GM19043 (cell line): ENCODE measurements around the gene CALHM5.
A peak's percentile ranks its signal among the peaks of the same experiment; 100 is the strongest.
"Not testable (repeated sequence)": the region's sequence is repeated elsewhere in the genome, so short reads cannot be mapped to it uniquely, and the experiment has no call there.

Experiments used
- ATAC-seq: cut with Tn5 transposase; IDR thresholded peaks from one replicate; pipeline ENCODE4 v1.9.1; 2021; ENCODE audit warnings: low read depth; ENCODE audit not compliant: unreplicated experiment

The CALHM5 gene, protein sequence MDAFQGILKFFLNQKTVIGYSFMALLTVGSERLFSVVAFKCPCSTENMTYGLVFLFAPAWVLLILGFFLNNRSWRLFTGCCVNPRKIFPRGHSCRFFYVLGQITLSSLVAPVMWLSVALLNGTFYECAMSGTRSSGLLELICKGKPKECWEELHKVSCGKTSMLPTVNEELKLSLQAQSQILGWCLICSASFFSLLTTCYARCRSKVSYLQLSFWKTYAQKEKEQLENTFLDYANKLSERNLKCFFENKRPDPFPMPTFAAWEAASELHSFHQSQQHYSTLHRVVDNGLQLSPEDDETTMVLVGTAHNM

DNA sequence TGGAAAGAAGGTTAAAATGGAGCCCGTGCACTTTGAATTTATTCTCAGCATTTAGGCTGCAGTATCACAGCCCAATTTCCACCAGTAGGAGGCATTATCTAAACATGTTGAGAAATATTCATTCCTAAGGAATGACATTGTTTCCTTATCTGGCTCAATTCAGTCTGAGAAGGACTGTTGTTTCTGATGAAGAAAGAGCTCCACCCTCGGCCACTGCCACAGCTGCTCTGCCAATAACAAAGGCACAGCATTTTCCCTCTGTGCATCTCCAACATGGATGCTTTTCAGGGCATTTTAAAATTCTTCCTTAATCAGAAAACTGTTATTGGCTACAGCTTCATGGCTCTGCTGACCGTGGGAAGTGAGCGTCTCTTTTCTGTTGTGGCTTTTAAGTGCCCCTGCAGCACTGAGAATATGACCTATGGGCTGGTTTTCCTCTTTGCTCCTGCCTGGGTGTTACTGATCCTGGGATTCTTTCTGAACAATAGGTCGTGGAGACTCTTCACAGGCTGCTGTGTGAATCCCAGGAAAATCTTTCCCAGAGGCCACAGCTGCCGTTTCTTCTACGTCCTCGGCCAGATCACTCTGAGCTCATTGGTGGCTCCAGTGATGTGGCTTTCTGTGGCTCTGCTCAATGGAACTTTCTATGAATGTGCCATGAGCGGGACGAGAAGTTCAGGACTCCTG, at the start of gene CALHM5:
TSS of gene CALHM5 (plus strand) at position 216 of the 687 bp plus-strand sequence. CDS start at position 274, 58 bp downstream.
- no peak for ATAC-seq

DNA sequence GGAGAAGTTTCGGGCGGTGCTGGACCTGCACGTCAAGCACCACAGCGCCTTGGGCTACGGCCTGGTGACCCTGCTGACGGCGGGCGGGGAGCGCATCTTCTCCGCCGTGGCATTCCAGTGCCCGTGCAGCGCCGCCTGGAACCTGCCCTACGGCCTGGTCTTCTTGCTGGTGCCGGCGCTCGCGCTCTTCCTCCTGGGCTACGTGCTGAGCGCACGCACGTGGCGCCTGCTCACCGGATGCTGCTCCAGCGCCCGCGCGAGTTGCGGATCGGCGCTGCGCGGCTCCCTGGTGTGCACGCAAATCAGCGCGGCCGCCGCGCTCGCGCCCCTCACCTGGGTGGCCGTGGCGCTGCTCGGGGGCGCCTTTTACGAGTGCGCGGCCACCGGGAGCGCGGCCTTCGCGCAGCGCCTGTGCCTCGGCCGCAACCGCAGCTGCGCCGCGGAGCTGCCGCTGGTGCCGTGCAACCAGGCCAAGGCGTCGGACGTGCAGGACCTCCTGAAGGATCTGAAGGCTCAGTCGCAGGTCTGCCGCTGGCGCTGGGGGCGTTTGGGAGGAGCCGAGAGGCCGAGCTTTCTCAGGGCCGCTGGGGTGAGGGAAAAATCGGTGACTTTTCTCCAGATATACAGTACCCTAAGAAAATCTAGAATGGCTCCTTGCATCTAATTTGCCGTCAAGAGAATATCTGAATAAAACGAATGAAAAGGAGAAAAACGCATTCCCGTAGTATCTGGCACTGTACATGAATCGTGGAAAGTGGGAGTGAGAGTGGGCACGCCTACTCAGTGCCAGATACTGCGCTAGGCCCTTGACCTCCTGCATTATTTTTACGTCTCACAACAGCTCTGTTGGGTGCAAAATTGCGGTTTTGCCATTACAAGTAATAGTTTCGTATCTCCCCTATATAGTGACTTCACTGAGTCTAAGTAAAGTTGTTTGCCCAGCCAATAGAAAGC, 49.2 kb upstream of the CALHM5 start:
- peak; percentile 77 for ATAC-seq

DNA sequence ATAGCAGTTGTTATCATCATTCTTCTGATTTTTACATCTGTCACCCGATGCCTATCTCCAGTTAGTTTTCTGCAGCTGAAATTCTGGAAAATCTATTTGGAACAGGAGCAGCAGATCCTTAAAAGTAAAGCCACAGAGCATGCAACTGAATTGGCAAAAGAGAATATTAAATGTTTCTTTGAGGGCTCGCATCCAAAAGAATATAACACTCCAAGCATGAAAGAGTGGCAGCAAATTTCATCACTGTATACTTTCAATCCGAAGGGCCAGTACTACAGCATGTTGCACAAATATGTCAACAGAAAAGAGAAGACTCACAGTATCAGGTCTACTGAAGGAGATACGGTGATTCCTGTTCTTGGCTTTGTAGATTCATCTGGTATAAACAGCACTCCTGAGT, 48.1 kb upstream of the CALHM5 start:
- ATAC-seq: no peak

DNA sequence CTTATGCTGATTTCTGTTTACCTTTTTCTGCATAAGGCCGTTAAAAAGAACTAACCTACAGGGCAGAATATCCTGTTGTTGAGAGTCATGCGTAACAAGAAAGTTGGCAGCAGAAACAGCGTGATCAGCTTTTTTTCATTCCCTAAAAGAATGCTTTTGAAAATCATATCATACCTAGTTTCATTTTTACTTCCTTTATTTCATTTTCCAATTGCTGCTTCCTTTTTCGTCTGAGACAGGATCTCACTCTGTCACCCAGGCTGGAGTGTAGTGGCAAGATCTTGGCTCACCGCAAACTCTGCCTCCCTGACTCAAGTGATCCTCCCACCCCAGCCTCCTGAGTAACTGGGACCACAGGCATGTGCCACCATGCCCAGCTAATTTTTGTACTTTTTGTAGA, 46.2 kb upstream of the CALHM5 start:
- no peak for ATAC-seq

DNA sequence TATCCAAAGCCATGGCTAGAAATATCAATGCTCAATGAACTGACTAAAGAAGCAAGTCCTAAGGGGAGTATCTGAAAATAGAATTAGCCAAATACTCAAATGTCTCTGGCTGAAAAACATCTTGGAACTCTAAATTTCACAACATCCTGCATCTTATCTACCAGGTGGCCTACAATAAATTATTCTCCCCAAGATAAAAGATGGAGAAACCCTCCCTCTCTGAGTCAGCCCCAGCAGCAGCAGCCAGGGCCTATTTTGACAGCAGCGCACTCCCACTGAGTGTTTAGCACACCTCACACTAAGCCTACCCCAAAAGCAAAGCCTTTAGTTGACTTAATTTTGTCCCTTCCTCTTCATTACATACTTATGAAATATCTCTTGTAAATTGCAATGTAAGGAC, 44.3 kb upstream of the CALHM5 start:
- ATAC-seq: no peak

DNA sequence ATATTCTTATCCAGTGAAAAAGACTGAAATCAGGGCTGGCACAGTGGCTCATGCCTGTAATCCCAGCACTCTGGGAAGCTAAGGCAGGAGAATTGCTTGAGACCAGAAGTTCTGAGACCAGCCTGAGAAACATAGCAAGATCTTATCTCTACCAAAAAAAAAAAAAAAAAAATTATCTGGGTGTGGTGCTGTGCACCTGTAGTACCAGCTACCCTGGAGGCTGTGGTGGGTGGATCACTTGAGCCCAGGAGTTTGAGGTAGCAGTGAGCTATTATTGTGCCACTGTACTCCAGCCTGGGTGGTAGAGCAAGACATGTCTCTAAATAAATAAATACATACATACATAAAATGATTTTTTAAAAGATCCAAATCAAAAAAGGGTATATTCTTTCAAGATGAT, 43.9 kb upstream of the CALHM5 start:
- ATAC-seq: no peak

DNA sequence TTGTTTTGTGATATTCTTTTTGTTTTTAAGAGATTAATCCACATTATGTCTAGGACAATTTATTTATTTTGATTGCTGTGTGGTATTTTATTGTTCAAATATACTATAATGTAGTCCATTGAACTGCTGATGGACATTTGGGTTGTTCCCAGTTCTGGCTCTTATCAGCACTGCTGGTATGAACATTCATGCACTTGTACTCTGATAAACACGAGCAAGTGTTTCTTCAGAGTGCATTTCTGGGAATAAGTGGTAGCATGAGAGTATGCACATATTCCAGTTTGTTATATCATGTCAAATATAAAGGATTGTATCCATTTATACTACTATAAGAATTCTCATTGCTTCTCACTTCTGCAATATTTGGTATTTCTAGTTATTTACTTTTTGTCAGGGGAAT, 43.1 kb upstream of the CALHM5 start:
- ATAC-seq: no peak

DNA sequence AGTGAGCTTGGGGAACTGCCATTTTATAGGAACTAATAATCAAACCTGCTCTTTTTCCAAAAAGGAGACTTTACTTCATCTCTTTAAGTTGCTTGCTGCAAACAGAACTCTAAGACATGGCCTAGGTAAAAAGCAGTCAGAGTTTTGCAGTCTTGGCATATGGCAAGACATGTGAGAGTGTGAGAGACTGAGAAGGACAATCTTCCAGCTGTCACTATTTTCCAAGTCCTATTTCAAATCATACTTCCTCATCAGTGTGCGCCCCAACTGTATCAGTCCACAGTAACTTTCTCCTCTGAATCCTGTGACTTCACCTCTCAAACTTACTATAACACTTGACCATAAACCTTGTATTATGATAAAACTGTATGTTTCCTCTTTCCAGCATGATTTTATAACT, 39.9 kb upstream of the CALHM5 start:
- ATAC-seq: no peak

DNA sequence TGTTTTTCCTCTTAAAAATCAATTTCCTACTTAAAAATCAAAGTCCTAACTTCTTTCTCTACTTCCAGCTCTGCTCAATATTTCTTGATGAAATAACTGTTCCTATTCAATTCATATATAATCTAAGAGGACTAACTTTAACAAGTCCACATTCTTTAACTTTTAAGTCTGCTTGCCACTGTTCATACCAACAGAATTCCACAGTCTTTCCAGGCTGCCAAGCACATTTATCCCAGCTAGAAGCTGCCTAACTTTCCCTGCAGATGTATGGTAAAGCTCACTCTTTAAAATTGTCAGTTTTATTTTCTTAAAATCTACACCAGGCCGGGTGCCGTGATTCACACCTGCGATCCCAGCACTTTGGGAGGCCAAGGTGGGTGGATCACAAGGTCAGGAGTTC, 38.7 kb upstream of the CALHM5 start:
- ATAC-seq: no peak

DNA sequence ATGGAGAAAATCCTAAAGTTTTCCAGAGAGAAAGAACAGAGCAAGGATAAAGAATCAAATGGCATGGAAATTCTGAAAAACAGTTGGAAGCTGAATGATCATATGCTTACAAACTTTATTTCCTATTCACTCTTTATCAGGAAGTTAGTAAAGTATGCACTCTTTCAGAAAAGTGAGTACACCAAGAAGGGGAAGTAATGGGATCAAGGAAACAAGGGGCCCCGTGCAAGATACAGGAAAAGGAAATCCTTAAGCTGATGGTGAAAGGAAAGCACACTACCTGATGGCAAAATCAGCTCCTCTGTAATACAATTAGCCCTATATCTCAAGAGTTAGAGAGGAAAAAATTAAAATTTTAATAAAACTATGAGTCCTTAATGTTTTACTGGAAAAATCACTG, 36.3 kb upstream of the CALHM5 start:
- no peak for ATAC-seq

DNA sequence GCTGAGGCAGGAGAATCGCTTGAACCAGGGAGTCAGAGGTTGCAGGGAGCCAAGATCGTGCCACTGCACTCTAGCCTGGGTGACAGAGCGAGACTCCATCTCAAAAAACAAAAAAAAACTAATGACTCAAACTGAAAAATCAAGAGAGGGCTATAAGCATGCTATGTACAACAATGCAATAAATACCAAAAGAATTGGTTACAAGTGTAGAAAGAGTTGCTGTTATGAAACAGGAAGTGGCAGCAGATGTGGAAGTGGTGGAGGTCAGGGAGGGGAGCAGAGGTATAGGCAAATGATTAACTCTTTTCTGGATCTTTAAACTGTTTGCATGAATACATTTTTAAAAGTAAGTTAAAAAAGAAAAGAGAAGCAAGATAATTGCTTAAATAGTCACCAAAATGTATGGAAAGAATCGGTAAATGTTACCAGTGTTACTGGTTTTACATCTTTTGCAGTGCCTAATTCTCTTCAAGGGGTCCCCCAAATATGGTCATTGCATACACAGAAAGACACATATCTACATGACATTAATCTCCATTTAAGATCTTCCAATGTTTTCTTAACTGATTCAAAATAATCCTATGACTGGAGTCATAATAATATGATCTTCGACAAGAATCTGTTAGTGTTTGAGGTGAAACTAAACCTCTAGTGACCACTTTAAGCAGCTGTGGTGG, 35.3 kb upstream of the CALHM5 start:
- peak; percentile 100 for ATAC-seq

DNA sequence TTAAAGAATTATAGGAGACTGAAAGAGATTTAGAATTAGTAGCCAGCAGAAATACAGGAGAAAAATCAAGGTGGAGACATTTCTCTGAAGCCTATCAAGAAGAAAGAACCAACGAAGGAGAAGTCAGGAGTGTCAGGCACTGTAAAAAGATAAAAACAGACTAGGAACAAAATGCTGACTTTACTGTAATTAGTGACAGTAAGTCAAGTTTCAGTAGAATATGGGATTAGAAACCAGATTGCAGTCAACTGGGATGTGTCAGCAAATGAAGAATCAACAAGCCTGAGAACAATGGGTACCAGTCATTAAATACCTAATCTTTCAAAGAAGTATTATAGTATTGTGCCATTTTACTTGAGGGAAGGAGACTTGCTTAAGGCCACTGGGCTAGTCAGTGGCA, 28.7 kb upstream of the CALHM5 start:
- ATAC-seq: no peak

DNA sequence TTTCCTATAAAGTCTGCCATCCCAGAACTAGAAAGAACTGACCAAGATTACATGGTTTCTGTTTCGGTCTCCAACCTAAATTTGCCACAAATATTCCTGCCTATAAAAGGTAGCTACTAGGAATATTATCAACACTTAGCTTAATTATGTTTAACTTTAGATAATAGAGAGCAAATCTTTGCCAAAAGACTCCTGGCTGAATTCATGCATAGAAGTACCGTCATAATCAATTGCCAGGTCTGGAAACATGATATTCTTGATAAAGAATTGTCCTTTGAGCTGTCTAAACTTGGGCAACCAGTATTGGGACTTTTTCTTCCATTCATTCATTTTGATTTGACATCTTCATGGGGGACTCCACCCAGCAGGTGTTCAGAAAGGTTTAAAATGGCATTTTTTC, 27.8 kb upstream of the CALHM5 start:
- ATAC-seq: no peak

DNA sequence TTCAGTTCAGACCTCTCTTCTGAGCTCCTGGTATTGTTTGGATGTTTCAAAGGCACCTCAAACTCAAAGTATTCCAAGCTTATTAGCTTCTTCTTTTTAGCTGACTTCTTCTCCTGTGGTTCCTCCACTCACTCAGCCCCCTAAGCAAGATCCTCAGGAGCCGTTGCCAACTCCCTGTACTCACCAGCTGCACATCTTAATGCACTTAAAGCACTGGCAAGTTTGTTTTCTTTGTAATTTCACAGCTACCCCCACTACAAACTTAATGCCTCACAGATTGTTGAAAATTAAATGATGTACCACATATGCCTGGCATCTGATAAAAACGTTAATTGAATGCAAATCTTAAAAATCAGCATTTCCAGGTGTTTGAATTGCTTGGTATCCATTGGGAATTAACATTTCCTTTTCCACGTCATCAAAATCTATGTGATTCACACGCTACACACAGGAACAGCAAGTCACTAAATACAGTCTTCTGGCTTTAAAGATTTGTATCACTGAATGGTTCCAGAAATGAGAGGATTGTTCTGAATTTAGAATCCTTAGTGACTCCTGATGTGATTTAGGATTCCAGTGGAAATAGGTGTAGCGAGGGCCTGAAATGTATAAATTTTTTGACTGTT, 25.8 kb upstream of the CALHM5 start:
- ATAC-seq: no peak

DNA sequence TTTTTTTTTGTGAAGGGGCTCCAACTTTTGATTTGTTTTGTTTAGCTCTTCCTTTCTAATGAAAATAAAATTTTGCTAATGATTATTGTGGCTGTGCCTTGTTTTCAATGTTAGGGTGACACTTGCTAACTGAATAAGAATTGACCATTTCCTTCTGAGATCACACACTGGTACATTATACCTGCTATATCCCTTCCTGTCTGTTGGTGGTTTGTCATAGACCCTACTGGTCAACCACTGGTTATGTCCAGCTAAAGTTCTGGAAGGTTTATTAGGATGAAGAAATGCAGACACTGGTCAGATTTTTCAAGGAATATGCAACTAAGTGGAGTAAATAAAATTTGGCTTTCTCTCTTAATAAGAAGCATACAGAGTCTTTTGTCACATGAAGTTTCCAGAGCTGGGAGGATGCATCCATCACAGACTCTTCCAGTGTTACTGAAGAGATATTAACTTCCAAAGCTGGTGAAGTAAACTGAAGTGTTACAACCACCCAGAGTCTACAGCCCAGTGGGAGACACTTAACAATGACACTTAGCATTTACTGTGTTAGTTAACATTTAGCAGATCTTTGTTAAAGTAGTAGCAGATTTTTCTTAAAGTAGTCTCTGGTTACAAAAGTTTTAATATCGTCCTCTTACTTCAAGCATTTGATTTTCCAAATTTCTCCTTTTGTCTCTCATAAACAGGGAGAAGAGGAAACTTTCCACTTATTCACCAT, 19.7 kb upstream of the CALHM5 start:
- no peak for ATAC-seq

DNA sequence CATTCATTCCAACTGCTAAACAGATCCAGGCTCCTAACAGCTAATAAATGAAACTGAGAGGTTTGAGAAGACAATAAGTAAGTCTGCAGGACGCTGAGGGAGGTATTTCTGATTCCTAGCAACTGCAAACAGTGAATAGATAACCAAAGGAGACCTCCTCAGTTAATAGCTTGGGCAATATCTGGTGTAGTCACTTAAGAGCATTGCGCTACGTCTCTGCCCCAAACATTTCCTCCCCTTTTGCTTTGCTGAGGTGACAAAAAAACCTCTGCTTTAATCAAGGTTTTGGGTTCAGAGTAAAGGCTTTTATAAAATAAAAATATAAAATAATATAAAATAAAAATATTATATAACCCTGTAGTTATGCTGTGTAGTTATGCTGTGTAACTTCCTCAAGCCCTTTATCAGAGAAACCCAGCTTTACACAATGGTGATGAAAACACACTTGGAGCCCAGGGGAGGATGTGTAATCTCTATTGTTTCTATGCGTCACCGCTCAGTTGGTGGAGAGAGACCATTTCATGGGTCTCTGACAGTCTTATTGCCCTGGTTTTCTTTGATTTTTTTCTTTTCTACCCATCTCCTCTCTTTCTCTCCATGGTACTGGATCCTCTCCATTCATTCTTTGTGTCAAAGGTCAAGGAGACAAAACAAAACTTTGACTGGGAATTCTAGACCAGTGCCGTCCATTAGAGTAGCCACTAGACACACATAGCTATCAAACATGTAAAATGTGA, 18.9 kb upstream of the CALHM5 start:
- ATAC-seq: no peak

DNA sequence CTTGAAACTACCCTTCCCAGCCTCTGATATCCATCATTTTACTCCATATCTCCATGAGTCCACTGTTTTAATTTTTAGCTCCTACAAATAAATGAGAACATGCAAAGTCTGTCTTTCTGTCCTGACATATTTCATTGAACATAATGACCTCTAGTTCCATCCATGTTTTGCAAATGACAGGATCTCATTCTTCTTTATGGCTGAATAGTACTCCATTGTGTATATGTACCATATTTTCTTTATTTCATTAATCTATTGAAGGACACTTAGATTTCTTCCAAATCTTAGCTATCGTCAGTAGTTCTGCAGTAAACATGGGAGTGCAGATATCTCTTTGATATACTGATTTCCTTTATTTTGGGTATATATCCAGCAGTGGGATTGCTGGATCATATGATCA, 16.3 kb upstream of the CALHM5 start:
- not testable (repeated sequence) for ATAC-seq

DNA sequence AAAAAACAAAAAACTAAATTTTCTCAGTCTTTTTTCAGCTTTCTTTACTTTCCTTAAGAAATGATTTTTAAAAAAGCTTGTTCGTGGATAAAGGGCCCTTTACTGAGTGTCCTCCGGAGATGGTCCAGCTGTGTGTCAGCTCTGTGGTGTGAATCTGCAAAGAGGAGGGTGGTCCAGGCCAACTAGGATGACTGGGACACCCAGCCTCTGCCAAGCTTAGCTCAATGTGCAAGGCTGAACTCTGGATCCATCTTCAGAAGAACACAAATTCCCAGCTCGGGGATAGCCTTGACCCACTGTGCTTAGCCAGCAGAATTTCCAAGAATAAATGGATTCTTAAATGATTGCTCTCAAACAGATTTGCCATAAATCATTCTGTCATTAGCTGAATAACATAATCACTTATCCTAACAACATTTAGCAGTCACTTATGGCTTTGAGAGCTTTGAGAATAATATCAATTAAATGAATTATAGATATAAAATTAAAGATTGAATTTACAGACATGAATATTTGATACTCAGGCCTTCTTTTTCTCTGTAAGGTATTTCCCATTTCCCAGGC, 14.2 kb upstream of the CALHM5 start:
- no peak for ATAC-seq
